Spleen (tissue), 7 donors: ENCODE results near the gene PMPCA.

ENCODE experiments used
- POLR2AphosphoS5 ChIP-seq, 3 donors: sonication (generic); formaldehyde crosslinking; IDR thresholded peaks; one replicate each; pipeline ENCODE4 v1.5.1; 2017; ENCODE audit warnings: antibody characterized with exemption in 3 of 3
- TF ChIP-seq, protein P1 (sequence below), 11 experiments: fragments of 200-600 bp in 7 of 11; fragments of 450-650 bp in 4 of 11; sonication (generic) in 4 of 11; IDR thresholded peaks in 8 of 11; conservative IDR thresholded peaks in 3 of 11; 1 replicate in 7 of 11; 2 replicates in 4 of 11; pipeline versions ENCODE4 v1.4.0 to v1.8.0; 2016 to 2021; ENCODE audit warnings: antibody characterized with exemption in 11 of 11, inconsistent platforms in 4 of 11, mild to moderate bottlenecking in 1 of 11
- donor health status: DM: no; HTN: no; CAD: no; lungs with moderate emphysema.
- donor health status: DM: no; HTN: no; CAD: no.
- donor health status: DM: no; HTN: no; CAD: no.

- TF ChIP-seq, protein P1, sequence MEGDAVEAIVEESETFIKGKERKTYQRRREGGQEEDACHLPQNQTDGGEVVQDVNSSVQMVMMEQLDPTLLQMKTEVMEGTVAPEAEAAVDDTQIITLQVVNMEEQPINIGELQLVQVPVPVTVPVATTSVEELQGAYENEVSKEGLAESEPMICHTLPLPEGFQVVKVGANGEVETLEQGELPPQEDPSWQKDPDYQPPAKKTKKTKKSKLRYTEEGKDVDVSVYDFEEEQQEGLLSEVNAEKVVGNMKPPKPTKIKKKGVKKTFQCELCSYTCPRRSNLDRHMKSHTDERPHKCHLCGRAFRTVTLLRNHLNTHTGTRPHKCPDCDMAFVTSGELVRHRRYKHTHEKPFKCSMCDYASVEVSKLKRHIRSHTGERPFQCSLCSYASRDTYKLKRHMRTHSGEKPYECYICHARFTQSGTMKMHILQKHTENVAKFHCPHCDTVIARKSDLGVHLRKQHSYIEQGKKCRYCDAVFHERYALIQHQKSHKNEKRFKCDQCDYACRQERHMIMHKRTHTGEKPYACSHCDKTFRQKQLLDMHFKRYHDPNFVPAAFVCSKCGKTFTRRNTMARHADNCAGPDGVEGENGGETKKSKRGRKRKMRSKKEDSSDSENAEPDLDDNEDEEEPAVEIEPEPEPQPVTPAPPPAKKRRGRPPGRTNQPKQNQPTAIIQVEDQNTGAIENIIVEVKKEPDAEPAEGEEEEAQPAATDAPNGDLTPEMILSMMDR (IDR thresholded peaks at IDR 0.05 in 8 of 11, conservative IDR thresholded peaks at IDR 0.05 in 3 of 11), result no peak
- no peak for TF ChIP-seq POLR2AphosphoS5 (IDR thresholded peaks at IDR 0.05)
These were observed 17.7 kb upstream of the PMPCA start for GRCh38 chr9:136392538-136393449.
